Measurements from ENCODE around the gene SYN1. TPM values are rescaled to one million over a fixed set of nuclear protein-coding genes. Genes with fewer than 3 reads are reported as not detected.

The SYN1 gene
- polyA plus RNA-seq, 1 donor from 2014 or later = 4.3 TPM

DNA sequence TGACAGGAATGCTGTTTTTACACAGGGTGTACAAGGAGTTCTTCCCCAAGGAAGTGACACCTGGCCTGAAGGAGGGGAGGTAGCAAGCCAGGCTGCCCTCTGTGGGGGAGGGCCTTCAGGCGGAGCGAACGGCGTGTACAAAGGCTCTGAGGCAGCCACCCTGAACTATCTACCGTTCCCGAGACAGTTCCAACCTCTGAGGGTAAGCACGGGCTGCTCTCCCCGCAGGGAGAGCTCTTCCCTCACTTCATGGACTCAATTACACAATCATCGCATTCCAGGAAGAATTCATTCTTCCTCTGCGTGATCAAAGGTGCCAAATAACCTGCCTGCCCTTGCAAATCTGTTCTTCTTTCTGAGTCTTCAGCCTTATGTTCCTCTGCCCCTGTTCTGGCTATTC is 25.9 kb upstream of the SYN1 start:
- no peaks in the 10 kb centered on the region for H3K9me3 ChIP-seq (ENCODE audit: low read length)
- TF ChIP-seq SMC3 (conservative IDR thresholded peaks at IDR 0.05; ENCODE audit: poor library complexity) = no peak
- TF ChIP-seq, protein P1, sequence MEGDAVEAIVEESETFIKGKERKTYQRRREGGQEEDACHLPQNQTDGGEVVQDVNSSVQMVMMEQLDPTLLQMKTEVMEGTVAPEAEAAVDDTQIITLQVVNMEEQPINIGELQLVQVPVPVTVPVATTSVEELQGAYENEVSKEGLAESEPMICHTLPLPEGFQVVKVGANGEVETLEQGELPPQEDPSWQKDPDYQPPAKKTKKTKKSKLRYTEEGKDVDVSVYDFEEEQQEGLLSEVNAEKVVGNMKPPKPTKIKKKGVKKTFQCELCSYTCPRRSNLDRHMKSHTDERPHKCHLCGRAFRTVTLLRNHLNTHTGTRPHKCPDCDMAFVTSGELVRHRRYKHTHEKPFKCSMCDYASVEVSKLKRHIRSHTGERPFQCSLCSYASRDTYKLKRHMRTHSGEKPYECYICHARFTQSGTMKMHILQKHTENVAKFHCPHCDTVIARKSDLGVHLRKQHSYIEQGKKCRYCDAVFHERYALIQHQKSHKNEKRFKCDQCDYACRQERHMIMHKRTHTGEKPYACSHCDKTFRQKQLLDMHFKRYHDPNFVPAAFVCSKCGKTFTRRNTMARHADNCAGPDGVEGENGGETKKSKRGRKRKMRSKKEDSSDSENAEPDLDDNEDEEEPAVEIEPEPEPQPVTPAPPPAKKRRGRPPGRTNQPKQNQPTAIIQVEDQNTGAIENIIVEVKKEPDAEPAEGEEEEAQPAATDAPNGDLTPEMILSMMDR (IDR thresholded peaks at IDR 0.05; ENCODE audit: poor library complexity, severe bottlenecking) = no peak
- no peak for TF ChIP-seq TAF1 (IDR thresholded peaks at IDR 0.05; ENCODE audit: low read depth)
- TF ChIP-seq, protein P2, sequence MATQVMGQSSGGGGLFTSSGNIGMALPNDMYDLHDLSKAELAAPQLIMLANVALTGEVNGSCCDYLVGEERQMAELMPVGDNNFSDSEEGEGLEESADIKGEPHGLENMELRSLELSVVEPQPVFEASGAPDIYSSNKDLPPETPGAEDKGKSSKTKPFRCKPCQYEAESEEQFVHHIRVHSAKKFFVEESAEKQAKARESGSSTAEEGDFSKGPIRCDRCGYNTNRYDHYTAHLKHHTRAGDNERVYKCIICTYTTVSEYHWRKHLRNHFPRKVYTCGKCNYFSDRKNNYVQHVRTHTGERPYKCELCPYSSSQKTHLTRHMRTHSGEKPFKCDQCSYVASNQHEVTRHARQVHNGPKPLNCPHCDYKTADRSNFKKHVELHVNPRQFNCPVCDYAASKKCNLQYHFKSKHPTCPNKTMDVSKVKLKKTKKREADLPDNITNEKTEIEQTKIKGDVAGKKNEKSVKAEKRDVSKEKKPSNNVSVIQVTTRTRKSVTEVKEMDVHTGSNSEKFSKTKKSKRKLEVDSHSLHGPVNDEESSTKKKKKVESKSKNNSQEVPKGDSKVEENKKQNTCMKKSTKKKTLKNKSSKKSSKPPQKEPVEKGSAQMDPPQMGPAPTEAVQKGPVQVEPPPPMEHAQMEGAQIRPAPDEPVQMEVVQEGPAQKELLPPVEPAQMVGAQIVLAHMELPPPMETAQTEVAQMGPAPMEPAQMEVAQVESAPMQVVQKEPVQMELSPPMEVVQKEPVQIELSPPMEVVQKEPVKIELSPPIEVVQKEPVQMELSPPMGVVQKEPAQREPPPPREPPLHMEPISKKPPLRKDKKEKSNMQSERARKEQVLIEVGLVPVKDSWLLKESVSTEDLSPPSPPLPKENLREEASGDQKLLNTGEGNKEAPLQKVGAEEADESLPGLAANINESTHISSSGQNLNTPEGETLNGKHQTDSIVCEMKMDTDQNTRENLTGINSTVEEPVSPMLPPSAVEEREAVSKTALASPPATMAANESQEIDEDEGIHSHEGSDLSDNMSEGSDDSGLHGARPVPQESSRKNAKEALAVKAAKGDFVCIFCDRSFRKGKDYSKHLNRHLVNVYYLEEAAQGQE (IDR thresholded peaks at IDR 0.05; ENCODE audit: borderline replicate concordance) = no peak
- TF ChIP-seq EZH2 (IDR thresholded peaks at IDR 0.05; ENCODE audit: borderline replicate concordance, insufficient read depth, low read length, poor library complexity, severe bottlenecking) = no peak
- TF ChIP-seq POLR2AphosphoS5 (IDR thresholded peaks at IDR 0.05) = no peak
- TF ChIP-seq RAD21 (conservative IDR thresholded peaks at IDR 0.05) = no peak
- TF ChIP-seq EP300 (conservative IDR thresholded peaks at IDR 0.05; ENCODE audit: poor library complexity, severe bottlenecking) = no peak
- TF ChIP-seq MXI1 (conservative IDR thresholded peaks at IDR 0.05; ENCODE audit: poor library complexity, severe bottlenecking) = no peak
- no peak overlapping the region for H3K27ac ChIP-seq (ENCODE audit: low read length)
- no peak overlapping the region for H3K9ac ChIP-seq (ENCODE audit: low read length)
- no peaks in the 10 kb centered on the region for H4K20me1 ChIP-seq (ENCODE audit: insufficient read depth)
- no peak overlapping the region for H3K4me2 ChIP-seq (ENCODE audit: low read length)
- no peaks in the 10 kb centered on the region for H3K36me3 ChIP-seq (ENCODE audit: insufficient read depth, low read length)
- H3K27me3 ChIP-seq (ENCODE audit: insufficient read depth, low read depth, low read length) = no peaks in the 10 kb centered on the region
- no peaks in the 10 kb centered on the region for H3F3A ChIP-seq (ENCODE audit: insufficient read depth, low read length, poor library complexity, severe bottlenecking)
- no peak overlapping the region for H3K4me3 ChIP-seq (ENCODE audit: low read length)
- H3K9me2 ChIP-seq (ENCODE audit: insufficient read depth, low read length) = no peaks in the 10 kb centered on the region
- H3K79me2 ChIP-seq (replicated peaks; ENCODE audit: insufficient read depth, low read length) = peaks cover 2% of the 10 kb centered on the region
- H2AFZ ChIP-seq (ENCODE audit: low read depth, low read length) = no peak overlapping the region

GRCh38 chrX:47644557-47645091 is 25.0 kb upstream of the SYN1 start:
- H3K79me2 ChIP-seq (replicated peaks; ENCODE audit: insufficient read depth, low read length) = peaks cover 2% of the 10 kb centered on the region
- no peaks in the 10 kb centered on the region for H3K36me3 ChIP-seq (ENCODE audit: insufficient read depth, low read length)
- H4K20me1 ChIP-seq (ENCODE audit: insufficient read depth) = no peaks in the 10 kb centered on the region
- H3K9me2 ChIP-seq (ENCODE audit: insufficient read depth, low read length) = no peaks in the 10 kb centered on the region
- no peaks in the 10 kb centered on the region for H3K9me3 ChIP-seq (ENCODE audit: low read length)
- no peaks in the 10 kb centered on the region for H3F3A ChIP-seq (ENCODE audit: insufficient read depth, low read length, poor library complexity, severe bottlenecking)
- H3K4me2 ChIP-seq (ENCODE audit: low read length) = no peak overlapping the region
- no peak overlapping the region for H3K4me3 ChIP-seq (ENCODE audit: low read length)
- TF ChIP-seq SMC3 (conservative IDR thresholded peaks at IDR 0.05; ENCODE audit: poor library complexity) (peak; percentile 36), MXI1 (conservative IDR thresholded peaks at IDR 0.05; ENCODE audit: poor library complexity, severe bottlenecking) (no peak)
- TF ChIP-seq, protein P1 (IDR thresholded peaks at IDR 0.05; ENCODE audit: poor library complexity, severe bottlenecking) = peak; percentile 42
- no peak overlapping the region for H3K9ac ChIP-seq (ENCODE audit: low read length)
- H3K27me3 ChIP-seq (ENCODE audit: insufficient read depth, low read depth, low read length) = no peaks in the 10 kb centered on the region
- H3K27ac ChIP-seq (ENCODE audit: low read length) = no peak overlapping the region
- H2AFZ ChIP-seq (ENCODE audit: low read depth, low read length) = no peak overlapping the region
